ENCODE measurements around the gene OPA1.

Gene OPA1

DNA sequence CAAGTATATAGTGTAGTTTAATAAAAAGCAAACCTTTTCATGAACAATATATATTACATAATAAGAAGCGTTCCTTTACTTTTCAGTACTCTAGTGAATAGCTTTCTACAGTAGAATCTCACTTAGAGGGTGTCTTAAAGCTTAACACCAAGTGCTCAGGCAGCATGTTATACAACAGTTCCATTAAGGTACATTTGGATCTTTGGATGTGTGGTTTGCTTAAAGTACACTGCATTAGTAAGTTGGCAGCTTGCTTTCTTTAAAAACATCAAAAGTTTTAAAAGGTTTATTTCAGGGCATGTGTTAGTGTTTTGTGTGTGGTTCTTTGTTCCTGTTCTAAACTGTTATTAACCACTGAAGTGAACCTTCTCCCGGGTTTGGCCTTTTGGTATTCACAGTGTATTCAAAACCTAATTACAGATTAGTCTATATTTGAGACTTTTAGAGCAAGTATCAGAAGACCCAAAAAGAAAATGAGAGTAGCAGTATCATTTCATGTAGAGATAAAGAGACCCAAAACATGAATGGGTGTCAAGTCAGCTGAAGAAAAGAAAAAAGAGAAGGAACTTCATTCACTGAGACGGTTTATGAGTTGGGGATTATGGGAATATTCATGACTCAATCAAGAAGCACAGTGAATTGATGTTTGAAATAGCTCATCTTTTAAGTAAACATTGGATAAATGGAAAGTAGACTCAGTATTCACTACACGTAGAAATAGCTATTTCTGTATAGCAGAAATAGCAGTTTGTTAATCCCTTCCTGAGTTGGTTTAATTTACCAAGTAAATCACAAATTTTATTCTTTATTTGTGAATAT lies 93.9 kb downstream of the OPA1 start:
- TF ChIP-seq, protein P1, sequence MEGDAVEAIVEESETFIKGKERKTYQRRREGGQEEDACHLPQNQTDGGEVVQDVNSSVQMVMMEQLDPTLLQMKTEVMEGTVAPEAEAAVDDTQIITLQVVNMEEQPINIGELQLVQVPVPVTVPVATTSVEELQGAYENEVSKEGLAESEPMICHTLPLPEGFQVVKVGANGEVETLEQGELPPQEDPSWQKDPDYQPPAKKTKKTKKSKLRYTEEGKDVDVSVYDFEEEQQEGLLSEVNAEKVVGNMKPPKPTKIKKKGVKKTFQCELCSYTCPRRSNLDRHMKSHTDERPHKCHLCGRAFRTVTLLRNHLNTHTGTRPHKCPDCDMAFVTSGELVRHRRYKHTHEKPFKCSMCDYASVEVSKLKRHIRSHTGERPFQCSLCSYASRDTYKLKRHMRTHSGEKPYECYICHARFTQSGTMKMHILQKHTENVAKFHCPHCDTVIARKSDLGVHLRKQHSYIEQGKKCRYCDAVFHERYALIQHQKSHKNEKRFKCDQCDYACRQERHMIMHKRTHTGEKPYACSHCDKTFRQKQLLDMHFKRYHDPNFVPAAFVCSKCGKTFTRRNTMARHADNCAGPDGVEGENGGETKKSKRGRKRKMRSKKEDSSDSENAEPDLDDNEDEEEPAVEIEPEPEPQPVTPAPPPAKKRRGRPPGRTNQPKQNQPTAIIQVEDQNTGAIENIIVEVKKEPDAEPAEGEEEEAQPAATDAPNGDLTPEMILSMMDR (IDR thresholded peaks at IDR 0.05; ENCODE audit: insufficient read depth, low read depth, low read length, missing control alignments), result no peak
- no peak overlapping the region for H3K4me3 ChIP-seq (ENCODE audit: low read depth, low read length)
- no peak for DNase-seq (ENCODE audit: low read depth)

DNA sequence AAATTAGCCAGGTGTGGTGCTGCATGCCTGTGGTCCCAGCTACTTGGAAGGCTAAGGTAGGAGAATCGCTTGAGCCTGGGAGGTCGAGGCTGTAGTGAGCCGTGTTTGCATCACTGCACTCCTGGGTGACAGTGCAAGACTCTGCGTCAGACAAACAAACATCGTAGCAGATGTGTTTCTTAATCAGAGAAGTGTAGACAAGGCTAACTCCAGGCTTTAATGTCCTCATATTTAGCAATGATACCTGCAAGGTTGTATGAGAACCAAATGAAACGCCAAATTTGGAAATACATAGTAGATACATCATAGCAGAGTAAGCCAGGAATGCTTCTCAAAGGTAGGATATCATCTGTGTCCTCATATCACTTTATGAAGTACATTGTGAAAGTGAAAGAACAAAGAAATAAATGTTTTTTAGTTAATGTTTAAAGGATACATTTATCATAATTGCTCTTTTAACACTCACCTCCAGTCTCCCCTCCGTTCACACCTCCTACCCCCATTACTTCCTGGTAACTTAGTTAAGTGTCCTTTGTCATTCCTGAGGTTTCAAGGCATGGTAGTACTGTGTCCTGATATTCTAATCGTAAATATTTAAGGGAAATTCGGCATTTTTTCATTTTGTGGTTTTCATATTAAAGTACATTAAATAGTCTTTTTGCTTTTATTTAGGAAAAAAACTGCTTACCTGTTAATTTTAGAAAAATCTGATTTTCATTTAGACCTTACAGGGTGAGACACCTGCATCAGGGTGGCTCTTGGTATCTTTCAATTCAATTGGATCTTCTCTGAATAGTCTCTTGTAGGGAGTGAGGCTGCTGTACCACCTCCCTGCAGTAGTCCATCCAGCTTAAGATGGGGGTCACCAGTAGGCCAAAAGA lies 96.1 kb downstream of the OPA1 start:
- DNase-seq (ENCODE audit: low read depth), result no peak
- TF ChIP-seq, protein P1 (IDR thresholded peaks at IDR 0.05; ENCODE audit: insufficient read depth, low read depth, low read length, missing control alignments), result no peak
- H3K4me3 ChIP-seq (ENCODE audit: low read depth, low read length), result no peak overlapping the region

DNA sequence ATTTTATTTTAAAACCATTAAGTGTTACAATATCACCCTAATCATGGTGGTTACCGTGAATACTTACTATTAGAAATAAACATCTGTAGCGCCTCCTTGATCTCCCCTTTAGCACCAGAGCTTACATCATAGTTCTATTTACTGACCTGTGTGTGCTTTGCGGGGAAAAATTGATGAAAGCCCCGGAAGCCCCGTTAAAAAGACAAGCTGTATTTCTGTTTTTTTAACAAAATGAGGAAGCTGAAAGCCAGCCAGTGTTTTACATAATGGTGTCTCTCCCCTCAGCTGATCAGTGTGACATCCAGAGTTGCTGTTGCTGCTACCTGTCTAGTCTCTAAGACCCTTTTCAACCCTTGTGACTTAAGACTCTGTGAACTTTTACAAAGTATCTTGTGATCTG lies 100.8 kb downstream of the OPA1 start:
- DNase-seq (ENCODE audit: low read depth), result peak; percentile 26
- TF ChIP-seq, protein P1 (IDR thresholded peaks at IDR 0.05; ENCODE audit: insufficient read depth, low read depth, low read length, missing control alignments), result no peak
- H3K4me3 ChIP-seq (ENCODE audit: low read depth, low read length), result no peak overlapping the region

DNA sequence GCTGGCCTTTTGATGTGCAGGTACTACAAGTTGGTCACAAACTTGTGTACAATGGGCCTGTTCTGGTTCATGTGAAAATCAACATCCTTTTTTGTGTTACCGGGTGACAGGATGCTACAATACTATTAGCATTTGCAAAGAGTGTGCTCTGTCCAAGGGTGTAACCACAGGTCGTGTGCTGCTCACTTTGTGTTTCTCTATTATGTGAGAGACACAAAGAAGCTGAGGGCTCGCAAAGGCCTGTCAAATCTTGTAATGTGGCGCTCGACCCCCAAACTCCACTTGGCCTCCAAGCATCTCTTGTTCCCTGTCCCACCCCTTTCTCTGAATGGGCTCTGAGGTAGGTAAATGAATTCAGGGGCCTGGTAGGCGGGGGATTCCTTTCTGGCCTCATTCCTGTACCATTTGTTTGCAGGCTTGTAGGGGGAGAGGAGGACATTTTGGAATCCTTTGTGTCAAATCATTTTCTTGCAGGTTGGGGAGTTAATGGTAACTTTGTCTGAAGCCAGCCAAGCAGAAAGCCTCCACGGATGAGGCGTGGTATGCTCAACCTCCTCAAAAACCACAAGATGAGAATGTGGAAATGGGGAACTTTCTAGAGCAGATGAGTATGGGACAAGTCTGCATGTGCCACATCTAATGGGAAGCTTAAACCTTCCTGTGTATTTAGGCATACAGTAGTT lies 109.1 kb downstream of the OPA1 start:
- TF ChIP-seq, protein P1 (IDR thresholded peaks at IDR 0.05; ENCODE audit: insufficient read depth, low read depth, low read length, missing control alignments), result no peak
- peak; percentile 41 for DNase-seq (ENCODE audit: low read depth)
- H3K4me3 ChIP-seq (ENCODE audit: low read depth, low read length), result no peak overlapping the region

DNA sequence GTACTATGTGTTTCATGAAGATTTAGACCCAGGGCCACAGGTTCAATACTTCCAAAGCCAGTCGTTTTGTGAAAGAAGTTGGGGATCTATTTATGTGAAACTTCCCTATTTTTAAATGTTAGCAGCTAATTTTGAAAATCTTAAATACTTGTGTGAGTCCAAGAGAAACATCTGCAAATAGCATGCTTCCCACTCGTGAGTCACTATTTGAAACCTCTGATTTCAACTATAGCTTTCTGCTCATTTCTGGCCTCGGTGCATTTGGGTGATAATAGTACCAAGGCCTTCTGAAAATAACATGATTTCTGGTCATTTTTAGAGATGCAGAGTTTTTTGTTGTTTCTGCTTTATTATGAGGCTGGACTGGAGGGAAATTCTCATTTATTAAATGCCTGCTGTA lies 110.0 kb downstream of the OPA1 start:
- no peak for DNase-seq (ENCODE audit: low read depth)
- no peak overlapping the region for H3K4me3 ChIP-seq (ENCODE audit: low read depth, low read length)
- TF ChIP-seq, protein P1 (IDR thresholded peaks at IDR 0.05; ENCODE audit: insufficient read depth, low read depth, low read length, missing control alignments), result no peak

DNA sequence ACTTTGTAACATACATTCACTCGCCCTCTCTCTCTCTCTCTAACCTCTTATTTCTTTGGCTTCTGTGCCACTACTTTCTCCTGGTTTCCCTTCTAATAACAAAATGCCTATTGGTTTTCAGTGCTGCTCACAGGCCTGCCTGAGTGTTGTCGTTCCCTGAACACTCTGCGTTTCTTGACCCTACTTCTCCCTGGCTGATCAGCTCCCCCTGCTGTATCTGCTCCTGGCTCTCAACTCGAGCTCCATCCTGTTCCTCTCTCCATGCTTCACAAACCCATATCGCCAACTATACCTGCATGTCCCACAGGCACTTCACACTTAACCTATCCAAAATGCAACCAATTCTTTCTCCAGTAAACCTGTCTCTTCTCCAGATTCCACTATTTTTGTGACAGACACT lies 111.4 kb downstream of the OPA1 start:
- DNase-seq (ENCODE audit: low read depth), result no peak
- no peak overlapping the region for H3K4me3 ChIP-seq (ENCODE audit: low read depth, low read length)
- TF ChIP-seq, protein P1 (IDR thresholded peaks at IDR 0.05; ENCODE audit: insufficient read depth, low read depth, low read length, missing control alignments), result no peak

Data from GM12865 (cell line).